Colon (tissue), 2 donors: ENCODE measurements around the gene ICE1.
"Not testable (repeated sequence)": the region's sequence is repeated elsewhere in the genome, so short reads cannot be mapped to it uniquely, and the experiment has no call there.

ENCODE experiments used
- FAIRE-seq: peaks from 2 replicates; lab custom pipeline; 2012; peaks lifted over from hg19 to GRCh38; lab: Jason Lieb, UNC
- donor health status: control.
- donor health status: control.

Gene ICE1

DNA sequence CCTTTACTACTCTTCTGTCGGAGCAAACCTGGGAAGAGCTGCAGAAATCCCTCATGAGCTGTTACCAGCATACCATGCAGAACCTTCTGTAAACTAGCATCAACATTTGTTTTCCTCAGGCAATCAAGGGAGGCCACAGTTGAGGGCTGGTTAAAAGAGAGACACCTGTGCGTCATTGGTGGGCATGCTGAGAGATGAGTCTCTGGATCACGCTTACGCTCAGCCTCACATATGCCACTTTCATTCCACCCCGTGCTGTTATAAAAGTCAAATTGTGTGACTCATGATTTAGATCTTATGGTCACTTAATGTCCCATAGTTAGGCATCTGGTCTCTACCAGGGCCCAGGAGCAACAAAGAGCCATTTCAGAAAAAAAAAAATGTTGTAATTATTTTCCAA is 18.1 kb upstream of the ICE1 start:
- FAIRE-seq: no peak

DNA sequence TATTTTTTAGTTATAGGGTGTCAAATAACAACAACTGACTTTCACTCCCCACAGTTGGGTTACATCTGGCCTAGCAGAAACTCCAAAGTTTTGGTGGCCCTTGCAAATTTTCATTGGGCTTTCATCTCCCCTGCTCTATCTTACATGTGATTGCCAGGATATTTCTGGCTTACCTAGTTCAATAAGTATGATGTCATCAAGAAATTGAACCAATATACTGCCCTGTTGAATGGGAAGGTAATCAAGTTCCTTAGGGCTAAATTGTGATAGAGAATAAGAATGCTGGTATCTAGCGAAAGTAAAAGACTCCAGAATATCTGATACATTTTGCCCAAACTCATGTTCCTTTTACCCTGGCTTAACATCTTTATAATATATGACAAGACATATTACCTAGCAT is 17.0 kb upstream of the ICE1 start:
- no peak for FAIRE-seq

DNA sequence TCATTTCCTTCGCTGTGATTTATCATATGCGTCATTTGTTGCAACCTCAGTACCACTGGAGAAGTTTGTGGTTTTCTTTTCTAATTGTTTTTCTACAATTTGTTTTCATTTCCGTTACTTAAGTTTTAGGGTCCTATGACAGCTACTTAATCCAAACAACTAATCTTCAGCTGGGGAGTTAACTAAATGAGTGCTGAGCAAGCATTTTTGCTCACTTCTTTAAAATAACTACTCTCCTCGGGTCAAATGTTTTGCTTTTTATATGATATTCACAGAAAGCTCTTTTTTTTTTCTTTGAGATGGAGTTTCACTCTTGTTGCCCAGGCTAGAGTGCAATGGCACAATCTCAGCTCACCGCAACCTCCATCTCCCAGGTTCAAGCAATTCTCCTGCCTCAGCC is 14.6 kb upstream of the ICE1 start:
- no peak for FAIRE-seq

DNA sequence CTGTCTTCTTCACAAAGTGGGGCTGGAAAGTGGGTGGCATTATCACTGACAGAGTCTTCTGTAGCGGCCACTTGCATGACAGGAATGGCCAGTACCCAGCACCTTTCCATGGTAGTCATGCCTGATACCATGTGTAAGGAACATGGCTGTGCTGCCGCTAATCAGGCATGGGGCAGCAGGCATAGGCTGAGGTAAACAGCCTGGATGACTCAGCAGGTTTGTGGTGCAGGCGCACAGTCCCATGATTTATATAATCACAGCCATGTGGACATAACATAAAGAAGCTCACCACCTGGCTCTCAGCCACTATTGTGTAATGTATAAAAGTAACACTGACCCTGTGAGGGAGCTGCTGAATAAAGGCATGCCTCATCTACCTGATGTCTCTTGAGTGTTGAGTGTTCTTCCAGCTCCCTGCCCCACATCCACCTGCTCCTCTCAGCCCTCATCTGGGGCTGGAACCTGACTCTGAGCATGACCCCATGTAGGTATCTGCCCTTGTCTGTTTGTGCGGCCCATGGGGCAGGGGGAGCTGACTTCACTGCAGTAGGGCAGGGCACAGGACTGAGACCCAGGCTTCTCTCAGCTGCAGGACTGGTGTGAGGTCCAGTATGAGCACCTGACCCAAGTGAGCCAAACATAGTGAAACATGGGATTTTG is 13.2 kb upstream of the ICE1 start:
- no peak for FAIRE-seq

DNA sequence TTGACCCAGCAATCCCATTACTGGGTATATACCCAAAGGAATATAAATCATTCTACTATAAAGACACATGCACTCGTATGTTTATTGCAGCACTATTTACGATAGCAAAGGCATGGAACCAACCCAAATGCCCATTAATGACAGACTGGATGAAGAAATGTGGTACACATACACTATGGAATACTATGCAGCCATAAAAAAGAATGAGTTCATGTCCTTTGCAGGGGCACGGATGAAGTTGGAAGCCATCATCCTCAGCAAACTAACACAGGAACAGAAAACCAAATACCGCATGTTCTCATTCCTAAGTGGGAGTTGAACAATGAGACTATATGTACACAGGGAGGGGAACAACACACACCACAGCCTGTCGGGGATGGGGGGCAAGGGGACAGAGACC is 8.6 kb upstream of the ICE1 start:
- not testable (repeated sequence) for FAIRE-seq

DNA sequence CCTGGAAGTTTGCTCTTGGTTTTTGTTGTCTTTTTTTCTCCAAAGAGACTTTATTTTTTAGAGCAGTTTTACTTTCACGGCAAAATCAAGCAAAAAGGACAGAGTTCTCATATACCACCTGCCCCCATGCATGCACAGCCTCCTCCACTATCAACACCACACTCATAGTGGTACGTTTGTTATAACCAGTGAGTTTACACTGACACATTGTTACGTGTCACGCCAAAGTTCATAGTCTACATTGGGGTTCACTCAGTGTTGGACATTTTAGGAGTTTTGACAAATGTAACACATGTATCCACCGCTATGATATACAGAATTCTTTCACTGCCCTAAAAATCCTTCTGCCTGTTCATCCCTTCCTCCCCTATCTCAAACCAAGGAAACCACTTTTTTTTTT is 7.5 kb upstream of the ICE1 start:
- no peak for FAIRE-seq

DNA sequence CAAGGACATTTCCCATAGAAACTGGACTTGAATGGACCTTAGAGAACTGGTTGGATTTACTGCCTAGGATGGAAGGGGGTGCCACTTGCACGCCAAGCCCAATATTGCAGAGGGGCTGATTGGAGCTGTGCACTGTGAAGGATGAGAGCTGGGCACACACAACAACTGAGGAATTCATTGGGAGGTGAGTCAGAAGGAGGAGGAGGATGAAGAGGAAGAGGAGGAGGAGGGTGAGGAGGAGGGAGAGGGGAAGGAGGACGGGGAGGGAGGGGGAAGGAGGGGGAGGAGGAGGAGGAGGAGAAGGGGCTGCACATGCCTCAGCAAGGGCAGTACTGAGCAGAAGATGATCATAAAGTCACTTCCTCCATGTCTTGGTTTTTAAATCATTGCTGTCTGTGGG is 5.7 kb upstream of the ICE1 start:
- no peak for FAIRE-seq

DNA sequence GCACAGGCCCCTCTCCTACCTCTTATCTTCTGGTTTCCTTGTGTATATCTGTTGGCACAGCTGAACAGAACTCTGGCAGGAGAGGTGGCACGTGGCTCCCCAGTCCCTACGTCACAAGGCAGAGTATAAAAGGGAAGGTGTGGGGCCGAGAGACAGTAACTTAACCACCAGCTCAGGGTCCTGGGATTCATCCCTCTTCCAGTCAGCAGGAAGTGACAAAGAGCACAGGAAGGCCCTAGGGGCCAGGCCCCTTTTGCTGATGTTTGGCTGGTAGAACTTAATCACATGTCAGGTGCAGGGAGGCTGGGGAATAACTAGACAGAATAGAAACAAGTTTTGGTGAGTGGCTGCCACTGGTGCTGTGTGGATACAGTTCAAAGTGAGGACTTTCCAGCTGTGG is 4.5 kb upstream of the ICE1 start:
- FAIRE-seq: no peak

DNA sequence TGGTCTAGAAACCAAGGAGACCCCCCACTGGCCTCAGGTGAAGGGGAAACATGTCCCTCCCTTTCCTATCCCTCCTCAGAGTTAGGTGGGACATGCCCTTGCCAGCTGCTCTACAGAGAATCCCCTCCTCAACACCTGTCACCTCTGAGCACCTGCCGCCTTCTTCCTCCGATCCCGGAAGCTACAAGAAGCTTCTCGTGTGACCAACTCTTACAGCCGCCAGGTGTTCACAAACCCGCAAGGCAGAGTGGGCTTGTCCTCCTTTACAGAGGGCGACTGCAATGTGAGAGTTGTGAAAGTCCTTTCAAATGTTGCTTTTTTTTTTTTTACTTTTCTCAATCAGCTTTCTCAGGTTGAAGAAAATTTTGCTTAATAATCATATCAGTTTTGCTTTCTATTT is 3.7 kb upstream of the ICE1 start:
- no peak for FAIRE-seq

DNA sequence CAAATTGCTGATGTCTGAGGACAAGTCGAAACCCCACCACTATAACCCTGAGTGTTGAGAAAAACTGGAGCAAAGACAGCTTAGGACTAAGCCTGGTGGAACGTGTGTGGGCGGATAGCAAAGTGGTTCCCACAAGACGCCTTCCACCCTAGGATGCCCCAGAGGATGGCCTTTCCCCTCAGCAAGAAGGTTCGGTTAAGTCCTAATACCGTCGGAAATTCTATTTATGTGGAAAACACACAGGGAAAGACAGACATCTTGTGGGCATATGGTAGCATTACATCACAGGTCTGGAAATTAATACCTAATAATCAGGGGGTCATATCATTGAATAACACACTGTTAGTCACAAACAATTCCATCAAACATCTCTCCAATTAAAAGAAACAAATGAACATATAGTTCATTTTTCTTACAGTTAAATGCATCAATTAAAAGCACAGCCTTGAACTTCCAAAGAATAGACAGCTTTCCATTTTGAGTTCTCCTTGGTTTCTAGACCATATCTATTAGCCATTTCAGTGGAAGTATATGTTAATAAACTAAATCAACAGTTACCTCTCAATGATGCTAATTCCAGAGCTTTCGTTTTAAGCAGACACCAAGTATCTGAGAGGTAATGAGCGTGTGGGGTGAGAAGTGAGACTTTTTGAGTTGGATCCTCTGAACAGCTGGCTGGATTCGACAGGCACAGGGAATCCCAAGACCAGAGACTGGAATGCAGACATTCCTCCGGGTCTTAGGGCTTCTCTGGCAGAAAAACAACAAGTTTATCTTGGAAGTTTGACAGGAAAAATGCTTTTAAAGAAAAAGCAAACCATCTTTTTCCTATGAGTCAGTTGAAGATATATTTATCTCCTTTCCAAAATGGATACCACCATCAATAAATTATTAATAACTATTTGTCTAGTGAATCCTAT is 2.9 kb upstream of the ICE1 start:
- FAIRE-seq: no peak

DNA sequence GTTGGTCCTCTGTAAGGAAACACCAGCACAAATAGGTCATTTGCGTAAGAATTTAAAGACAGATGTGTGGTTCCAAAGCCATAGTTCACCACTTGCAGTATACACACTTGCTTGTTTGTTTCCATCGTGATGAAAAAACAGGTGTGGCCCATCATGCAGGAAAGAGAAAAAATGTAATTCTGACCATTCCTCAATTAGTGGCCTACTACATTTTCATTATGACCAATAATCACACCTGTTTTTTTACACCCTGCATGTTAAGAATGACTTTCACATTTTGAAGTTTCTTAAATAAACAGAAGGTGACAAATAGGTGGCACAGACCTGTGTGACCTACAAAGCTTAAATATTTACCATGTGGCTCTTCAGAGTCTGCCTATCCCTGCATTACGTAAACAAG is 2.2 kb upstream of the ICE1 start:
- FAIRE-seq: no peak

DNA sequence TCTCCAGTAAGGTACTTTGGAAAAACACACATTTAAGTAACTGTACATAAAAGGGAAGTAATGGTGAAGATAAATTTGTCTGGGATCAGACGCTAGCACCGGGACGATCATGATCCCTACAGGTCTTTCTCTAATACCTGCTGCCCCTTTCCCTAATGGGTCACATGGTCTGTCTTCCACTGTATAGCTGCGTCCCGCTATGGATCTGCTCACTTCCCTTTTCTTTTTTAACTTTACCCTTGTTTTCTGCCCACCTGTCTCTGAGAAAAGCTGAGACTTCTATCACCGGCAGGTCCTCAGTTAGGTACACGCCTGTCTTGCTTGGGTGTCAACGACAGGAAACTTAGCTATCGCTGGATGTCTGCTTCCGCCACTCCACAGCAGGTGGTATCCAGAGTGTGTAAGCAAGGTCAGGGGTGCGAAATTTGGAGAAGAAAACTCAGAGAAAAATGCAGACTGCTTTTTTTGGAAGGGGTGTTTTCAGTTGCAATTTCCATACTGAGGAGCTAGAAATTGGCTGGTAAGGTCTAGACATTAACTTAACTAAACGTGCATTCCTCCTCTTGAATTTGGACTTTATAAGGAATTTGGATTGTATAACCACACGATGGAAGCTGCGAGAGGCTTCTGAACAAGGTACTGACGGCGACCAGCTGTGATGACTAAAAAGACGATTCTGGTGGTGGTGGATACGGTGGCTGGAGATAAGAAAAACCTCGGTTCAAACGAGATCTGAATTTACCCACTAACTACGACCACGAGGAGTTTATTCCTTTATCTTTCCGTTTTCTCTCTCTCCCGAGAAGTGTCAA is 1.1 kb upstream of the ICE1 start:
- no peak for FAIRE-seq

DNA sequence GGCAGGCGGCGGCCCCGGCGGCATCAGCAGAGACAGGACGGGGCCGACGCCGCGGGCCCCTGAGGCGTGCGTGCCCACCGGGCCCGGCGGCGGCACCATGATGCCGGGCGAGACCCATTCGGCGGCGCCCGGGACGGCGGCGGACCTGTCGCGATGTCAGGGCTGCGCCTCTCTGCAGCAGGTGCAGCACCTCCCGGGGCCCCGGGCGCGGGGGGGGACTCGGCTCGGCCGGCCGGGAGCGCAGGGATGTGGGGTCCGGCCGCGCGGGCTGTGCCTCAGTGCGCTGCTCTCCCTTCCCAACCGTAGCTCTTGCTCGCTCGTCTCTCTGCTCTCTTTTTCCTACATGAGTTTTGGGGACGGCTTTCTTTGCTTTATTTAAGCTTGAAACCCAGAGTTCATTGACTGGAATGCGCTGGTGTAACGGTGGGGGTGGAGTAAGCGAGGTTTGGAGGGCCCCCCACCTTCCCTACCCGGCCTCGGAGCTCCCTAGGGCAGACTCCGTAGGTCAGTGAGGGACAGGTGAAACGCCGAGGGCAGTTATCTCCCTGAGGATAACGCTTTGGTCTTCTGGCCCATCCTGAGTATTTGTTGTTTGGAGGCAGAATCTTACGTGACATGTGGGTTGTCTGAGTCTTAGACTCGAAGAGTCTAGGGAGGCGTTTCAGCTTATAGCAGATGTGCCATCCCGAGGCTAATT is 490 bp downstream of the ICE1 start:
- FAIRE-seq: no peak

DNA sequence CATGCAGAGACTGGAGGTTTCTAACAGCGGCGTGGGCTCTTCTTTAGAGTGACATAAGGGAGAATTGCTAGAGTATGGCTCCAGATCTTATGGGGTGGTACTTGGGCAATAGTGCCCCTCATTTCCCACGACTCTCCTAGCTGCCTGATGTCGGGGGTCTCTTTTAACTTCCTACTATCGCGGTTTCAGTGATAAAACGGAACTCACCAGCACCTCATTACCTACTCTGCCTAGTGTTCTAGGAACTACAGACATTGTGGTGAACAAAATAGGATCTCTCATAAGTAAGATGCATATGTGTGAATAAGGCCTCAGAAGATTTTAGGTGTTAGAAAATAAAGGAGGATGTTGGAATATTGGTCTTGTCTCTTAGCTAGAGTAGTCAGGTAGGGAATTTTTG is 1.1 kb downstream of the ICE1 start:
- no peak for FAIRE-seq

DNA sequence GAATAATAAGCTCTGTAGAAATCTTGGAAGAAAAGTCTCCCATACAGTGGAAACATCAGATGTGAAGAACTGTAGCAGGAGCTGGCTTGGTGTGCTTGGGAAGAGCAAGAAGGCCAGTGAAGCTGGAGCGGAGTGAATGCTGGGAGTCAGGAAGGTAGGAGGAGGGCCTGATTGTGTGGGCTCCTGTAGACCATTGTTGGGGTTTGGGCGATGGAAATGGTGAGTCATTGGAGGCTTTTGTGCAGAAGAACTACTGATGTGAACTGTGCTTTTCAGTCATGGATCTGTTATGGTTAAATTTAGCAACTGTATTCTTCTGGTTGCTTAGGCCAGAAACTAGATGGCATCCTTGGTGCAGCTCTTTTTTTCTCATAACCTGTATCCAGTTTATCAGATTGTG is 2.3 kb downstream of the ICE1 start:
- no peak for FAIRE-seq

DNA sequence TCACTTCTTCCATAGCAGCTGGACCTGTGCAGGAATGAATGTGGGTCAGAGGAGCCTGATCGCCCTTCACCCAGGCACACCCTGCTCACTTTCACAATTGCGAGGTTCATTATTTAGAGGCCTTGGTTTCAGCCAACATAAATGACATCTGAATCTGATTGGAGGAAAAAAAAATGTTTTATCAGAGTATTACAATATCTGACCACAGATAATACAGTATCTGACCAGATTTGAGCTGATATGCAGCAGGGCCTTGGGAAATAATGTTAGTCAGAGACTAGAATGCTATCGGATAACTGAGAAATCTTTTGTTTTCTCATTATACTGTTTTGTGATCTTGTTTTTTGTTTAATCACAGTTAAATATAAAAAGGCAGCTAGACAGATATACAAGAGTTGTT is 7.7 kb downstream of the ICE1 start:
- no peak for FAIRE-seq

DNA sequence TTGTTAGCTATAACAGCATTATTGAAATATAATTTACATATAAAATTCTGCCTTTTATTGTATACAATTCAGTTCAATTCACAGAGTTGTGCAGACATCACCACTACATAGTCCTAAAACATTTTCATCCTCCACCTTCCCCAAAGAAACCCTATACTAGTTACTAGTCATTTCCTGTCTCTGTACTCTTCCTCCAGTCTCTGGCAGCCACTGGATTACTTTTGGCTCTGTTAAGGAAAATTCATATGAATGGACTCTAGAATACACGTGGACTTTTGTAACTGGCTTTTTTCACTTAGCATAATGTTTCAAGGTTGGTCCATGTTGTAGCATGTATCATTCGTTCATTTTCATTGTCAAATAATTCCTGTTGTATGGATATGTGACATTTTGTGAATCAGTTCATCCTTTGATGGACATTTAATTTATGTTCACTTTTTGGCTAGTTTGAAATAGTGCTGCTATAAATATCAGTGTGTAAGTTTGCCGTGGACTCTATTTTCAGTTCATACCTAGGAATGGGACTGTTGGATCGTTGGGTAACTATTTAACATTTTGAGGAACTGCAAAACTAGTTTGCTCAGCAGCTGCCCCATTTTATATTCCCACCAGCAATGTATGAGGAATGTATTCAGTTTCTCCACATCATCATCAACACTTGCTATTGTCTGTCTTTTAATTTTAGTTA is 9.7 kb downstream of the ICE1 start:
- FAIRE-seq: no peak

DNA sequence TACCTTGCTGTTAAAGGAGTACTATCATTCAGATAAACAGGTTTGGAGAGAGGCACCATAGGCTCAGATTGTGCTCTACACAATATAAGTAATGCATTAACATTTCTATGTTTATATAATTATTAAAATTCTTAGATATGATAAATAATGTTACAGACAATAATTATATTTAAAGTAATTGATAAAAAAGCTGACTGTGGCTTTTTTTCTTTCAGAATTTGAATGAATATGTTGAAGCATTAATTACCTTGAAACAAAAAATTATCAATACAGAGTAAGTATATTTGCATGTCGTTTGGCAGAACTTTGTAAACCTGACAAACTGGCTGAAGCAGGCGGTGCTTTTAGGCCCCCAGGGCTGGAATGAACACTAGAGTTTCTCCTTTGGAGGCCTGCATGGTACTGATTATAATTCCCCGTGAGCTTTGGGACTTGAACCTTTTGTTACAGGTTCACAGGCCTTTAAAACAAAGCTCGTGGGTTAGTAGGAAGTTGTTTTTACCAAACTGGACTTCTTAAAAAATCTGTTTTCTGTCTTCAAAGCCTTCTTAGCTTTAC is 13.8 kb downstream of the ICE1 start:
- FAIRE-seq: no peak

DNA sequence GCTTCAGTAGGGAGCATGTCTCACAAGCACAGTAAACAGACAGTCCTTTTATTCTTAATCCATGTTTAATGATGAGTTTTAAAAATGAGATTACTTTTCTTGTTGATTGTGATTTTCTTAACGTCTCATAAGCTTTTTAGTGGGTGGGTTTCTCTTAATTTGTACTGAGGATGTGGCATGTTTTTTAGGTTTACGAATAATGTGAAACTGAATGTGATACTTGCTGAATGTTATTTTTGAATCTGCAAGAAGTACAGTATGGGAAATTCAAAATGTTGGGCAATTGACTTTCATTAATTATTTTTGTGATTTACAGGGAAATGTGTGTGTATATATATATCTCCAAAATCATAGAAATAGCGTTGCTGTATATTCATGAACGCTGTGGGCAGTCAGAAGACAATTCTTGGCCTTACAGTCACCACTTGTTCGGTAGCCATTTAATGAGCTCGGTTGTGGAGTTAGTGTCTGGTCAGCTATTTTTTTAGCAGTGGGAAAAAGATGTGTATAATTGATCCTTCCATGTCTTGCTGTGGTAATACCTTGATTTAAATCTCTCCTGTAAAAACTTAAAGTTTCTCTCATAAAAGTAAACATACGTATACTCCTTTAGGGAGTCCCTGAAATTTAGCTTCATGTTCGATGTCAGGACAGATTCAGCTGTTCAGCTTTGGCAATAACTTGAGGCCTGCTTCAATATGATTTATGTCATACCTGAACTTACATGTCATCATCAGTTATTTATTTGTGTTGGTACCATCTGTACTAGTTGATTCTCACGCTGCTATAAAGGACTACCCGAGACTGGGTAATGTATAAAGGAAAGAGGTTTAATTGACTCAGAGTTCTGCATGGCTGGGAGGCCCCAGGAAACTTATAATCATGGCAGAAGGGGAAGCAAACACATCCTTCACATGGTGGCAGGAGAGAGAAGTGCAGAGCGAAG is 15.0 kb downstream of the ICE1 start:
- FAIRE-seq: no peak

DNA sequence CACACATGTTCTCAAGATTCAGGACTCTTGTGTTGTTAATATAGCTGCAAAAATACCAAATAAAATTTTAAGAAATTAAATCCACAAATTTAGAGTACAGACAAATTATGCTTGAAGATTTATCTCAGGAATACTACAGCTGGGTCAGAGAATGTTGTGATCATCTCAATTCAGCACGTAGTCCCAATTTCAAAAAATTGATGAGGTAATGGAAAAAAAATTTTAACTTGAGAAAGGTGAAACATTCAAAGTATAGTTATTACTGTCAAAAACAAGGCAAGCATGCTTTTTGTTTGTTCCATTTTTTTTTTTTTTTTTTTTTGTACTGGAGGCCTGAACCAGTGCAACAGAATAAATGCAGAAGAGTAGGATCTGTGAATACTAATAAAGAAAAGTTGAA is 29.4 kb downstream of the ICE1 start:
- FAIRE-seq: no peak
